Common myeloid progenitor, CD34-positive (primary cell): Measurements from ENCODE around the gene ERC2.

ENCODE experiments used
- CTCF ChIA-PET: fragments of 350-600 bp; sonication (Branson Sonifier 250); formaldehyde crosslinking; loops from one replicate; lab custom pipeline; 2021; ENCODE audit warnings: antibody characterized with exemption; lab: Charles Lee
- POLR2A ChIA-PET: fragments of 350-600 bp; sonication (Branson Sonifier 250); formaldehyde crosslinking; loops from one replicate; lab custom pipeline; 2021; ENCODE audit warnings: antibody characterized with exemption; lab: Charles Lee
- DNase-seq, 3 donors: peaks; one replicate each; pipeline versions ENCODE4 v3.0.0 to v3.0.0-alpha.2; 2013
- H3K27ac ChIP-seq, 2 experiments: 1 replicate in 1 of 2; 2 replicates in 1 of 2; pipeline ENCODE4 v1.7.0; 2013; ENCODE audit warnings: inconsistent platforms in 2 of 2, low read length in 2 of 2, mild to moderate bottlenecking in 2 of 2, low read depth in 1 of 2, moderate library complexity in 1 of 2; ENCODE audit not compliant: severe bottlenecking in 2 of 2, insufficient read depth in 1 of 2, poor library complexity in 1 of 2
- H3K27me3 ChIP-seq, 5 experiments: replicated peaks in 2 of 5; 1 replicate in 3 of 5; 2 replicates in 2 of 5; pipeline versions ENCODE4 v1.6.1 to v1.7.0; 2013; ENCODE audit warnings: low read length in 4 of 5, mild to moderate bottlenecking in 2 of 5, moderate library complexity in 2 of 5, inconsistent platforms in 1 of 5; ENCODE audit not compliant: insufficient read depth in 5 of 5, control insufficient read depth in 4 of 5
- H3K36me3 ChIP-seq, 4 experiments: 1 replicate in 2 of 4; 2 replicates in 2 of 4; pipeline versions ENCODE4 v1.6.1 to v1.7.0; 2013; ENCODE audit warnings: low read length in 3 of 4, control low read depth in 1 of 4, mild to moderate bottlenecking in 1 of 4; ENCODE audit not compliant: control insufficient read depth in 4 of 4, insufficient read depth in 4 of 4
- H3K4me1 ChIP-seq, 4 experiments: 1 replicate in 3 of 4; 2 replicates in 1 of 4; pipeline versions ENCODE4 v1.6.1 to v1.7.1; 2013; ENCODE audit warnings: low read length in 3 of 4, mild to moderate bottlenecking in 3 of 4, control low read depth in 1 of 4, inconsistent platforms in 1 of 4, moderate library complexity in 1 of 4; ENCODE audit not compliant: control insufficient read depth in 4 of 4, insufficient read depth in 4 of 4; ENCODE audit errors: control extremely low read depth in 1 of 4
- H3K4me3 ChIP-seq, 7 experiments: 1 replicate in 4 of 7; 2 replicates in 3 of 7; pipeline versions ENCODE4 v1.5.1 to v1.7.0; 2013; ENCODE audit warnings: mild to moderate bottlenecking in 7 of 7, low read length in 6 of 7, moderate library complexity in 6 of 7, inconsistent platforms in 2 of 7, low read depth in 2 of 7, control low read depth in 1 of 7; ENCODE audit not compliant: insufficient read depth in 4 of 7, control insufficient read depth in 1 of 7; ENCODE audit errors: extremely low read depth in 1 of 7
- H3K9me3 ChIP-seq, 5 experiments: 1 replicate in 4 of 5; 2 replicates in 1 of 5; pipeline versions ENCODE4 v1.6.1 to v1.7.1; 2013; ENCODE audit warnings: low read length in 4 of 5, mild to moderate bottlenecking in 2 of 5, inconsistent platforms in 1 of 5, low read depth in 1 of 5, moderate library complexity in 1 of 5; ENCODE audit not compliant: control insufficient read depth in 4 of 5, insufficient read depth in 2 of 5; ENCODE audit errors: control extremely low read depth in 1 of 5
- WGBS: methylation state at CpG from one replicate; pipeline ENCODE4 v1.1.5; 2013; ENCODE audit not compliant: insufficient coverage; 5-methylcytosine and 5-hydroxymethylcytosine counted together

Gene ERC2

GRCh38 chr3:55826731-55827496 lies 641.4 kb downstream of the ERC2 start:
- no peak for DNase-seq
- POLR2A ChIA-PET: no interaction called here
- WGBS: 83% methylated on average over 2 of the region's 6 CpGs

DNA sequence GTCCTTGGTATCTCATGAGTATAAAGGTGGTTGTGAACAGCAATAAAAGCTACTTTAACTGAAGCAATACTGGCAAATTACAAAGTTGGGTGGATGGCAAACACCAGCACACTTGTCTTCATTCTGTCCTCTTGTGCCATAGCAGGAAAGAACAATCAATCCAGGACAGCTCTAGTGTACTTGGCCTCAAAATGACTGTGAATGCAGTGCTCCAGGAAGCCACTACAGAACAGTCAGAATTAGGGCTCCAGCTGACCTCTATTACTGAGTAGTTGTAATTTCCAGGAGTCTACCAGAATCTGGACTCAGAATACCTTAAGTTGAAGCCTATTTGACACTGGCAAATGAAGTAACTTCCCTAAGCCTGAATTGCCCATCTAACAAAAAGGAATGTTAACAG lies 642.2 kb downstream of the ERC2 start:
- Histone ChIP-seq H3K27me3 (peaks cover 0 to 1% (median 0%) of the 10 kb centered on the region in 5 experiments), H3K27ac (no peak overlapping the region), H3K4me1 (no peaks in the 10 kb centered on the region), H3K9me3 (peaks cover 0 to 1% (median 0%) of the 10 kb centered on the region in 5 experiments), H3K4me3 (no peak overlapping the region), H3K36me3 (no peaks in the 10 kb centered on the region)
- CTCF ChIA-PET: no interaction called here
- POLR2A ChIA-PET: interaction anchor here (0.6 kb wide), 1 partner anchor 406 kb away, joined by 3 read pairs; no protein-coding TSS in a partner anchor
- no peak for DNase-seq

More at GRCh38 chr3:55826731-55827496, 641.4 kb downstream of the ERC2 start:
- no peaks in the 10 kb centered on the region for H3K27me3 ChIP-seq
- H3K4me3 ChIP-seq: no peak overlapping the region
- no peaks in the 10 kb centered on the region for H3K36me3 ChIP-seq
- CTCF ChIA-PET: no interaction called here
- H3K4me1 ChIP-seq: no peaks in the 10 kb centered on the region
- no peak overlapping the region for H3K27ac ChIP-seq
- H3K9me3 ChIP-seq: peaks cover 0 to 1% (median 0%) of the 10 kb centered on the region in 5 experiments

DNA sequence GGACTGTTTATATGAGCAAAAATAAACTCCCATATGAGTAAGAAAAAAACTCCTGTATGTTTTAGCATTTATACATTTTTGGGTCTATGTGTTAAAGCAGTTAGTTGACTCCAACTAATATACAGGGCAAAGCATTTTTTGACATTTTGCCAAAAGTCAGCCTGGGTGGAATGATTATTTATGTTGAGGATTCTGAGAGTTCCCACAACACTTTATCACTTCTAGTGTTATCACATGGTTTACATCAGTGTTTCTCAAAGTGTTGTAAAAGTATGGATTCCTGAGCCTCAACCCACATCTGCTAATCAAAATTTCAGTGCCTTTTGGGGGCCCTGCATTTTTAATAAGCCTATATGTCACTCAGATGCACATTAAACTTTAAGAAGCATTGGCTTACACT lies 643.9 kb downstream of the ERC2 start:
- Histone ChIP-seq H3K27ac (no peak overlapping the region), H3K9me3 (peaks cover 0 to 1% (median 0%) of the 10 kb centered on the region in 5 experiments), H3K36me3 (no peaks in the 10 kb centered on the region), H3K4me1 (no peaks in the 10 kb centered on the region), H3K4me3 (no peak overlapping the region), H3K27me3 (peaks cover 0 to 1% (median 0%) of the 10 kb centered on the region in 5 experiments)
- ChIA-PET POLR2A (no interaction called here), CTCF (no interaction called here)
- DNase-seq: no peak

- Histone ChIP-seq H3K4me1 (no peaks in the 10 kb centered on the region), H3K36me3 (no peaks in the 10 kb centered on the region), H3K27ac (no peak overlapping the region), H3K4me3 (no peak overlapping the region), H3K27me3 (peaks cover 0 to 1% (median 0%) of the 10 kb centered on the region in 5 experiments), H3K9me3 (peaks cover 0 to 1% (median 0%) of the 10 kb centered on the region in 5 experiments)
- ChIA-PET POLR2A (no interaction called here), CTCF (no interaction called here)
- no peak for DNase-seq
- WGBS: 100% methylated on average over 1 of the region's 1 CpG
Observed at GRCh38 chr3:55823829-55824228, 644.4 kb downstream of the ERC2 start.

GRCh38 chr3:55823001-55823400 lies 645.3 kb downstream of the ERC2 start:
- Histone ChIP-seq H3K9me3 (peaks cover 0 to 1% (median 0%) of the 10 kb centered on the region in 5 experiments), H3K27me3 (peaks cover 0 to 1% (median 0%) of the 10 kb centered on the region in 5 experiments), H3K27ac (no peak overlapping the region), H3K4me1 (no peaks in the 10 kb centered on the region), H3K4me3 (no peak overlapping the region), H3K36me3 (no peaks in the 10 kb centered on the region)
- CTCF ChIA-PET: no interaction called here
- POLR2A ChIA-PET: no interaction called here
- DNase-seq: no peak

GRCh38 chr3:55819005-55819404 lies 649.3 kb downstream of the ERC2 start:
- DNase-seq: no peak
- H3K36me3 ChIP-seq: no peaks in the 10 kb centered on the region
- 93% methylated on average over 5 of the region's 6 CpGs for WGBS
- peaks cover 0 to 4% (median 0%) of the 10 kb centered on the region in 5 experiments for H3K27me3 ChIP-seq
- CTCF ChIA-PET: interaction anchor here (0.6 kb wide), 1 partner anchor 51 kb away, joined by 4 read pairs; no protein-coding TSS in a partner anchor
- no peak overlapping the region for H3K27ac ChIP-seq
- H3K4me1 ChIP-seq: no peaks in the 10 kb centered on the region
- H3K9me3 ChIP-seq: no peaks in the 10 kb centered on the region
- POLR2A ChIA-PET: no interaction called here
- no peak overlapping the region for H3K4me3 ChIP-seq

- CTCF ChIA-PET: interaction anchor here (0.6 kb wide), 1 partner anchor 52 kb away, joined by 4 read pairs; no protein-coding TSS in a partner anchor
- 85% methylated on average over 2 of the region's 2 CpGs for WGBS
Observed at GRCh38 chr3:55818485-55818884, 649.8 kb downstream of the ERC2 start.

More at GRCh38 chr3:55818485-55818884, 649.8 kb downstream of the ERC2 start:
- Histone ChIP-seq H3K4me3 (no peak overlapping the region), H3K9me3 (no peaks in the 10 kb centered on the region), H3K36me3 (no peaks in the 10 kb centered on the region), H3K27me3 (peaks cover 0 to 4% (median 0%) of the 10 kb centered on the region in 5 experiments), H3K27ac (no peak overlapping the region), H3K4me1 (no peaks in the 10 kb centered on the region)
- POLR2A ChIA-PET: interaction anchor here (0.6 kb wide), 1 partner anchor 1709 kb away, joined by 4 read pairs; no protein-coding TSS in a partner anchor
- no peak for DNase-seq
